Neural progenitor cell (in vitro differentiated cells): ENCODE results near the gene PRTFDC1.

ENCODE experiments used
- CTCF ChIP-seq: fragments of 200-600 bp; sonication (generic); IDR thresholded peaks from 2 replicates; pipeline ENCODE4 v1.5.1; 2017; ENCODE audit warnings: antibody characterized with exemption, mild to moderate bottlenecking
- EZH2 ChIP-seq: fragments of 200-600 bp; sonication (generic); IDR thresholded peaks from 2 replicates; pipeline ENCODE4 v1.6.1; 2017; ENCODE audit warnings: antibody characterized with exemption, mild to moderate bottlenecking, moderate library complexity
- EZH2phosphoT487 ChIP-seq: fragments of 200-600 bp; sonication (generic); IDR thresholded peaks from 2 replicates; pipeline ENCODE4 v1.6.1; 2017; ENCODE audit warnings: antibody characterized with exemption

- TF ChIP-seq CTCF (no peak), EZH2 (no peak), EZH2phosphoT487 (no peak)
These were observed 57.7 kb downstream of the PRTFDC1 start for GRCh38 chr10:24894728-24895127.
